B cell (primary cell): ENCODE results near the gene MACROH2A1. TPM values are rescaled to one million over a fixed set of nuclear protein-coding genes. Genes with fewer than 3 reads are reported as not detected.

Experiments used
- ATAC-seq: fragments of 200-7000 bp; cut with Tn5 transposase; one replicate; pipeline ENCODE4 v1.10.0; 2021; ENCODE audit warnings: low read depth, mild to moderate bottlenecking, moderate number of reproducible peaks, moderate library complexity
- CTCF ChIA-PET: fragments of 350-600 bp; sonication (Branson Sonifier 250); formaldehyde crosslinking; loops from one replicate; lab custom pipeline; 2021; ENCODE audit warnings: antibody characterized with exemption, inconsistent platforms; lab: Charles Lee
- POLR2A ChIA-PET: fragments of 350-600 bp; sonication (Branson Sonifier 250); formaldehyde crosslinking; loops from one replicate; lab custom pipeline; 2021; ENCODE audit warnings: antibody characterized with exemption; lab: Charles Lee
- DNase-seq: peaks from one replicate; pipeline ENCODE4 v3.0.0; 2013
- H2AFZ ChIP-seq: 2 replicates; pipeline ENCODE4 v1.6.1; 2012; ENCODE audit warnings: mild to moderate bottlenecking, low read depth, low read length; ENCODE audit not compliant: insufficient read depth, poor library complexity, severe bottlenecking
- H3K27ac ChIP-seq, 2 donors: 1 replicate in 1 of 2; 2 replicates in 1 of 2; pipeline ENCODE4 v1.5.1; 2012 to 2013; ENCODE audit warnings: low read length in 2 of 2, mild to moderate bottlenecking in 2 of 2, moderate library complexity in 1 of 2
- H3K27me3 ChIP-seq, 4 experiments: fragments of 200-600 bp in 1 of 4; sonication (generic) in 1 of 4; replicated peaks in 1 of 4; 1 replicate in 2 of 4; 2 replicates in 2 of 4; pipeline versions ENCODE4 v1.6.1 to v1.7.0; 2013 to 2016; ENCODE audit warnings: low read length in 3 of 4, mild to moderate bottlenecking in 2 of 4, mixed read lengths in 1 of 4, moderate library complexity in 1 of 4; ENCODE audit not compliant: insufficient read depth in 4 of 4, control insufficient read depth in 3 of 4; ENCODE audit errors: control extremely low read depth in 1 of 4
- H3K36me3 ChIP-seq, 2 experiments: replicated peaks in 1 of 2; 1 replicate in 1 of 2; 2 replicates in 1 of 2; pipeline versions ENCODE4 v1.6.1 to v1.7.1; 2013; ENCODE audit warnings: low read length in 1 of 2; ENCODE audit not compliant: insufficient read depth in 2 of 2, control insufficient read depth in 1 of 2; ENCODE audit errors: control extremely low read depth in 1 of 2, extremely low read depth in 1 of 2
- H3K4me1 ChIP-seq, 2 donors: fragments of 200-600 bp in 1 of 2; sonication (generic) in 1 of 2; 1 replicate in 1 of 2; 2 replicates in 1 of 2; pipeline versions ENCODE4 v1.5.1 to v1.6.1; 2013 to 2017; ENCODE audit warnings: low read length in 2 of 2; ENCODE audit not compliant: control insufficient read depth in 2 of 2, insufficient read depth in 2 of 2
- H3K4me2 ChIP-seq: replicated peaks from 2 replicates; pipeline ENCODE3; 2012; ENCODE audit warnings: mild to moderate bottlenecking, low read depth, low read length; ENCODE audit not compliant: poor library complexity, severe bottlenecking
- H3K4me3 ChIP-seq, 5 experiments: fragments of 200-600 bp in 1 of 5; sonication (generic) in 1 of 5; 1 replicate in 3 of 5; 2 replicates in 2 of 5; pipeline versions ENCODE4 v1.5.1 to v1.7.0; 2011 to 2016; ENCODE audit warnings: low read length in 4 of 5, mild to moderate bottlenecking in 4 of 5, low read depth in 2 of 5, control low read depth in 1 of 5, moderate library complexity in 1 of 5; ENCODE audit not compliant: insufficient read depth in 1 of 5; ENCODE audit errors: control extremely low read depth in 1 of 5, extremely low read depth in 1 of 5
- H3K79me2 ChIP-seq: fragments of 200-600 bp; sonication (generic); one replicate; pipeline ENCODE4 v1.6.0; 2016; ENCODE audit warnings: low read length; ENCODE audit not compliant: control insufficient read depth, insufficient read depth
- H3K9ac ChIP-seq: fragments of 200-600 bp; sonication (generic); 2 replicates; pipeline ENCODE4 v1.6.1; 2017; ENCODE audit warnings: mild to moderate bottlenecking, low read length, moderate library complexity
- H3K9me3 ChIP-seq, 3 donors: one replicate each; pipeline versions ENCODE4 v1.6.1 to v1.7.1; 2013; ENCODE audit warnings: low read length in 2 of 3; ENCODE audit not compliant: control insufficient read depth in 2 of 3, insufficient read depth in 1 of 3; ENCODE audit errors: control extremely low read depth in 1 of 3
- H4K20me1 ChIP-seq: 2 replicates; pipeline ENCODE4 v1.6.0; 2012; ENCODE audit warnings: mild to moderate bottlenecking, low read length; ENCODE audit not compliant: insufficient read depth, control insufficient read depth, poor library complexity, severe bottlenecking
- H3K27ac Mint-ChIP-seq: one replicate; pipeline ENCODE4 v1.8.0; 2021; ENCODE audit warnings: mixed read lengths
- H3K27me3 Mint-ChIP-seq: one replicate; pipeline ENCODE4 v1.8.0; 2021; ENCODE audit warnings: mixed read lengths
- H3K4me1 Mint-ChIP-seq: one replicate; pipeline ENCODE4 v1.8.0; 2021; ENCODE audit warnings: mixed read lengths
- H3K4me3 Mint-ChIP-seq: one replicate; pipeline ENCODE4 v1.8.0; 2021; ENCODE audit warnings: mixed read lengths
- H3K9me3 Mint-ChIP-seq: one replicate; pipeline ENCODE4 v1.8.0; 2022; ENCODE audit warnings: mixed read lengths; ENCODE audit not compliant: insufficient read depth
- CTCF ChIP-seq: fragments of 200-600 bp; IDR thresholded peaks from one replicate; pipeline ENCODE4 v1.8.0; 2022; ENCODE audit warnings: antibody characterized with exemption, mild to moderate bottlenecking
- EZH2 ChIP-seq: IDR thresholded peaks from 2 replicates; pipeline ENCODE4 v1.6.1; 2012; ENCODE audit warnings: borderline replicate concordance, low read depth, mild to moderate bottlenecking, moderate library complexity, low read length; ENCODE audit not compliant: insufficient read depth, poor library complexity, severe bottlenecking
- WGBS: methylation state at CpG from one replicate; pipeline ENCODE4 v1.1.5; 2013; ENCODE audit warnings: missing lambda C conversion rate; ENCODE audit not compliant: insufficient coverage; 5-methylcytosine and 5-hydroxymethylcytosine counted together
- intact Hi-C: fragments of 100-400 bp; cut with micrococcal nuclease; formaldehyde crosslinking; loops from one replicate; pipeline ENCODE4 v1.10.0; 2022
- polyA plus RNA-seq: library from polyadenylated mRNA; depleted of rRNA; stranded (reverse); fragments of >200 nt; gene quantifications from 2 replicates; pipeline ENCODE4 v1.2.3, GENCODE V29; 2012
- total RNA-seq, 2 donors: library from RNA; stranded (reverse); fragments of 120-200 nt in 1 of 2; gene quantifications; 1 replicate in 1 of 2; 2 replicates in 1 of 2; pipeline versions ENCODE4 v1.2.3 to v1.2.4, GENCODE V29; 2013 to 2022

The MACROH2A1 gene
- total and polyA plus RNA-seq, 2 donors (not counting 1 experiment from before 2014, with no cell fraction given): 80.1 to 99.7 TPM

GRCh38 chr5:135393691-135394090 is 5.3 kb downstream of the MACROH2A1 start:
- no peaks in the 10 kb centered on the region for H3K9me3 Mint-ChIP-seq
- H3K4me3 Mint-ChIP-seq: no peak overlapping the region
- Histone ChIP-seq H3K27me3 (no peaks in the 10 kb centered on the region), H3K9ac (no peak overlapping the region), H2AFZ (no peak overlapping the region), H3K4me3 (no peak overlapping the region), H3K36me3 (peaks cover 0 to 15% of the 10 kb centered on the region in 2 experiments), H3K79me2 (peaks cover 100% of the 10 kb centered on the region), H3K4me1 (peaks cover 36 to 51% of the 10 kb centered on the region in 2 donors), H3K9me3 (no peaks in the 10 kb centered on the region), H3K4me2 (peak overlapping the region; percentile 4), H4K20me1 (peaks cover 67% of the 10 kb centered on the region), H3K27ac (no peak overlapping the region)
- no peak for TF ChIP-seq EZH2
- ATAC-seq (no peak), DNase-seq (no peak)
- no CpG with 5 or more reads among the region's 3 CpGs for whole genome bisulfite sequencing
- H3K27ac Mint-ChIP-seq: no peak overlapping the region
- H3K4me1 Mint-ChIP-seq: peaks cover 75% of the 10 kb centered on the region
- ChIA-PET CTCF (no interaction called here), POLR2A (no interaction called here)
- intact Hi-C loops: no loop called here
- H3K27me3 Mint-ChIP-seq: no peaks in the 10 kb centered on the region

- ChIA-PET POLR2A (no interaction called here), CTCF (interaction anchor here (0.6 kb wide), 1 partner anchor 172 kb away, joined by 3 read pairs; no protein-coding TSS in a partner anchor)
- DNase-seq (no peak), ATAC-seq (no peak)
- Histone ChIP-seq H3K79me2 (peaks cover 99% of the 10 kb centered on the region), H2AFZ (no peak overlapping the region), H3K36me3 (peaks cover 0 to 16% of the 10 kb centered on the region in 2 experiments), H3K9ac (no peak overlapping the region), H3K27ac (no peak overlapping the region), H3K9me3 (no peaks in the 10 kb centered on the region), H3K4me1 (peaks cover 35 to 49% of the 10 kb centered on the region in 2 donors), H3K27me3 (no peaks in the 10 kb centered on the region), H4K20me1 (peaks cover 71% of the 10 kb centered on the region), H3K4me3 (no peak overlapping the region), H3K4me2 (peak overlapping the region; percentile 4)
- no peak overlapping the region for H3K27ac Mint-ChIP-seq
- intact Hi-C loops: no loop called here
- WGBS: 0% methylated on average over 1 of the region's 1 CpG
- H3K27me3 Mint-ChIP-seq: no peaks in the 10 kb centered on the region
- H3K4me1 Mint-ChIP-seq: peaks cover 77% of the 10 kb centered on the region
- H3K4me3 Mint-ChIP-seq: no peak overlapping the region
- H3K9me3 Mint-ChIP-seq: no peaks in the 10 kb centered on the region
- no peak for TF ChIP-seq CTCF
- no peak for TF ChIP-seq EZH2
These were observed 5.8 kb downstream of the MACROH2A1 start for GRCh38 chr5:135393229-135393628.
